IMR-90 (cell line): ENCODE measurements around the gene RPAP2. TPM values are rescaled to one million over a fixed set of nuclear protein-coding genes. Genes with fewer than 3 reads are reported as not detected.
A peak's percentile ranks its signal among the peaks of the same experiment; 100 is the strongest.

ENCODE experiments used
- ATAC-seq: fragments of 200-7000 bp; cut with Tn5 transposase; 2 replicates; pipeline ENCODE4 v1.9.1; 2020; ENCODE audit warnings: low read depth, mild to moderate bottlenecking, moderate library complexity
- BruUV-seq: library from RNA; stranded (reverse); fragments of 400-500 nt; replicated peaks from 2 replicates; lab custom pipeline; 2021; lab: Mats Ljungman, UMichigan
- CTCF ChIA-PET: fragments of 300-600 bp; formaldehyde crosslinking; extraction: SDS; loops from one replicate; lab custom pipeline; 2021; ENCODE audit warnings: antibody characterized with exemption; lab: Yijun Ruan, JAX
- POLR2A ChIA-PET: fragments of 300-600 bp; sonication (Branson Sonifier 250); formaldehyde crosslinking; loops from one replicate; lab custom pipeline; 2022; ENCODE audit warnings: antibody characterized with exemption; ENCODE audit not compliant: unreplicated experiment; lab: Charles Lee
- DNase-seq: peaks from one replicate; pipeline ENCODE4 v3.0.0; 2013
- H2AFZ ChIP-seq: replicated peaks from 2 replicates; pipeline ENCODE3; 2013; ENCODE audit warnings: low read length, mild to moderate bottlenecking; ENCODE audit not compliant: poor library complexity
- H2AK5ac ChIP-seq: 2 replicates; pipeline ENCODE4 v1.6.1; 2013; ENCODE audit warnings: low read depth, low read length, inconsistent platforms
- H2AK9ac ChIP-seq: replicated peaks from 2 replicates; pipeline ENCODE3; 2013; ENCODE audit warnings: mild to moderate bottlenecking, low read depth, low read length, moderate library complexity; ENCODE audit not compliant: poor library complexity
- H2BK120ac ChIP-seq: 2 replicates; pipeline ENCODE4 v1.6.1; 2013; ENCODE audit warnings: low read depth, low read length, inconsistent platforms
- H2BK15ac ChIP-seq: 3 replicates; pipeline ENCODE4 v1.6.1; 2013; ENCODE audit warnings: low read depth, low read length, inconsistent platforms
- H2BK20ac ChIP-seq: 2 replicates; pipeline ENCODE4 v1.6.1; 2013; ENCODE audit warnings: low read depth, mild to moderate bottlenecking, inconsistent platforms, low read length, moderate library complexity
- H2BK5ac ChIP-seq: 2 replicates; pipeline ENCODE4 v1.6.1; 2013; ENCODE audit warnings: mild to moderate bottlenecking, low read depth, low read length, inconsistent platforms; ENCODE audit not compliant: poor library complexity, severe bottlenecking
- H3K14ac ChIP-seq: replicated peaks from 2 replicates; pipeline ENCODE4 v1.6.1; 2013; ENCODE audit warnings: low read depth, low read length, inconsistent platforms
- H3K18ac ChIP-seq: 2 replicates; pipeline ENCODE4 v1.6.1; 2013; ENCODE audit warnings: low read depth, low read length, control low read depth
- H3K23ac ChIP-seq: 2 replicates; pipeline ENCODE4 v1.6.1; 2013; ENCODE audit warnings: low read depth, low read length, inconsistent platforms
- H3K27ac ChIP-seq: 2 replicates; pipeline ENCODE4 v1.5.1; 2013; ENCODE audit warnings: mild to moderate bottlenecking, control low read depth, low read length; ENCODE audit not compliant: insufficient read depth
- H3K27me3 ChIP-seq: 2 replicates; pipeline ENCODE4 v1.6.1; 2013; ENCODE audit warnings: low read length; ENCODE audit not compliant: control insufficient read depth, insufficient read depth
- H3K36me3 ChIP-seq: 2 replicates; pipeline ENCODE4 v1.6.1; 2013; ENCODE audit warnings: low read length, mixed read lengths; ENCODE audit not compliant: control insufficient read depth, insufficient read depth
- H3K4ac ChIP-seq: 2 replicates; pipeline ENCODE4 v1.6.1; 2013; ENCODE audit warnings: low read depth, low read length, inconsistent platforms
- H3K4me1 ChIP-seq: 2 replicates; pipeline ENCODE4 v1.6.1; 2013; ENCODE audit warnings: low read length, mixed read lengths; ENCODE audit not compliant: control insufficient read depth, insufficient read depth
- H3K4me2 ChIP-seq: 2 replicates; pipeline ENCODE4 v1.6.1; 2013; ENCODE audit warnings: low read depth, mild to moderate bottlenecking, control low read depth, low read length, moderate library complexity
- H3K4me3 ChIP-seq: 2 replicates; pipeline ENCODE4 v1.5.1; 2013; ENCODE audit warnings: low read depth, mild to moderate bottlenecking, control low read depth, low read length, moderate library complexity; ENCODE audit not compliant: insufficient read depth
- H3K56ac ChIP-seq: 2 replicates; pipeline ENCODE4 v1.6.1; 2013; ENCODE audit warnings: low read length, inconsistent platforms; ENCODE audit not compliant: insufficient read depth; ENCODE audit errors: extremely low read depth
- H3K79me1 ChIP-seq, 2 experiments: 2 replicates each; pipeline ENCODE4 v1.6.1; 2013; ENCODE audit warnings: low read length in 2 of 2, inconsistent platforms in 1 of 2, low read depth in 1 of 2
- H3K9ac ChIP-seq: 2 replicates; pipeline ENCODE4 v1.6.1; 2013; ENCODE audit warnings: low read depth, low read length, control low read depth
- H3K9me1 ChIP-seq: 2 replicates; pipeline ENCODE4 v1.6.1; 2013; ENCODE audit warnings: low read length, inconsistent platforms; ENCODE audit not compliant: insufficient read depth
- H3K9me3 ChIP-seq: 2 replicates; pipeline ENCODE4 v1.6.1; 2013; ENCODE audit warnings: low read length; ENCODE audit not compliant: control insufficient read depth, insufficient read depth
- H4K20me1 ChIP-seq: 2 replicates; pipeline ENCODE4 v1.6.1; 2013; ENCODE audit warnings: low read length, inconsistent platforms; ENCODE audit not compliant: insufficient read depth
- H4K5ac ChIP-seq: 2 replicates; pipeline ENCODE4 v1.6.1; 2013; ENCODE audit warnings: mild to moderate bottlenecking, low read depth, low read length, control low read depth
- H4K8ac ChIP-seq, 2 experiments: 2 replicates each; pipeline ENCODE4 v1.6.1; 2013; ENCODE audit warnings: low read depth in 2 of 2, low read length in 2 of 2, control low read depth in 1 of 2, inconsistent platforms in 1 of 2
- H4K91ac ChIP-seq: 2 replicates; pipeline ENCODE4 v1.6.1; 2013; ENCODE audit warnings: low read depth, low read length, inconsistent platforms; ENCODE audit not compliant: insufficient read depth
- CEBPB ChIP-seq: IDR thresholded peaks from 2 replicates; pipeline ENCODE4 v1.6.1; 2012; ENCODE audit warnings: low read depth, low read length, improper control_type of control experiment
- CHD1 ChIP-seq: IDR thresholded peaks from 2 replicates; pipeline ENCODE4 v1.6.1; 2012; ENCODE audit warnings: low read depth, low read length, improper control_type of control experiment
- NFE2L2 ChIP-seq: fragments of 150-350 bp; IDR thresholded peaks from 2 replicates; pipeline ENCODE4 v1.6.1; 2016; ENCODE audit warnings: low read depth, mild to moderate bottlenecking, low read length
- RCOR1 ChIP-seq: IDR thresholded peaks from 2 replicates; pipeline ENCODE4 v1.6.1; 2012; ENCODE audit warnings: mild to moderate bottlenecking, low read length, improper control_type of control experiment; ENCODE audit not compliant: insufficient replicate concordance
- SMC3 ChIP-seq: fragments of 150-350 bp; IDR thresholded peaks from 2 replicates; pipeline ENCODE4 v1.6.1; 2016; ENCODE audit warnings: low read depth, mild to moderate bottlenecking, antibody characterized with exemption, low read length, moderate library complexity
- WGBS, 2 experiments: methylation state at CpG; one replicate each; pipeline versions ENCODE4 v1.1.5 to v1.1.7; 2013; ENCODE audit warnings: missing lambda C conversion rate in 2 of 2; ENCODE audit not compliant: insufficient read length in 1 of 2; ENCODE audit errors: extremely low coverage in 2 of 2; 5-methylcytosine and 5-hydroxymethylcytosine counted together
- dilution Hi-C: fragments of 300-500 bp; cut with HindIII; formaldehyde crosslinking; loops from one replicate; pipeline ENCODE4 v1.14.3; 2018; ENCODE audit warnings: low sequenced_read_pairs; ENCODE audit not compliant: unreplicated experiment
- in situ Hi-C: fragments of 300-500 bp; cut with MboI; formaldehyde crosslinking; loops from 3 replicates; pipeline ENCODE4 v1.14.3; 2019; ENCODE audit warnings: low sequenced_read_pairs, inconsistent platforms, mixed read lengths
- intact Hi-C: fragments of 100-400 bp; cut with micrococcal nuclease; formaldehyde crosslinking; loops from 2 replicates; pipeline ENCODE4 v1.10.0; 2022
- polyA plus RNA-seq, 3 experiments: library from polyadenylated mRNA; depleted of rRNA; stranded (reverse); fragments of >200 nt; gene quantifications; 2 replicates each; pipeline ENCODE4 v1.2.3, GENCODE V29; 2012; ENCODE audit warnings: low replicate concordance in 1 of 3
- total RNA-seq: library from RNA; depleted of rRNA; stranded (reverse); fragments of >200 nt; gene quantifications from 2 replicates; pipeline ENCODE4 v1.2.3, GENCODE V29; 2012
- TF ChIP-seq, protein P1 (sequence below): conservative IDR thresholded peaks from 2 replicates; pipeline ENCODE4 v1.5.1; 2012; ENCODE audit warnings: mild to moderate bottlenecking, low read depth, low read length, improper control_type of control experiment
- TF ChIP-seq, protein P2 (sequence below): fragments of 150-350 bp; IDR thresholded peaks from 2 replicates; pipeline ENCODE4 v1.6.1; 2017; ENCODE audit warnings: mild to moderate bottlenecking, antibody characterized with exemption, low read length, low read depth

Gene RPAP2
- total and polyA plus RNA-seq, 2 of the 4 experiments (the other 2 are of a cell fraction), result 7.1 to 13.6 TPM

DNA sequence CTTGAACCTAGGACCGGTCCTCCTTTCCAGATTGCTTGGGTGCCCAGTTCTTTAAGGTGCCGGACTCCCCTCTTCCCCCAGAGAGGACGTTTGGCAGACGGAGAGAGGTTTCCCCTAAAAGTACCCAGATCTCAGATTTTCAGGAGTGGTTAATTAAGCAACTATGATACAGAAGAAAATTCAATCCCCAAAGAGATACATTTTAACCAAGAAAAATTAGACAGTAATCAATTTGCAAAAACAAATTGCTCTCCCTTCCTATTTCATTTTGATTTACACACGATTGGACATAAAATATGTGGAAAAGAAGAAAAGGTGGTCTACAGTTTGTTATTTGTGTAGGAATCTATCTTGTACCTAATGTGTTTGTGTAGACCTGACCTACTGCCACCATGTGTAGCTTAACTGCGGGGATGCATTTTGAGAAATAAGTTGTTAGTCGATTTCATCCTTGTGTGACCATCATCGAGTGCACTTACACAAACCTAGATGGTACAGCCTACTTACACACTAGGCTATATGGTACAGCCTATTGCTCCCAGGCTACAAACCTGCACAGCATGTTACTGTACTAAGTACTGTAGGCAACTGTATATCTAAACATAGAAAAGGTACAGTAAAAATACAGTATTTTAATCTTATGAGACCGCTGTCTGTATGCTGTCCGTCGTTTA, 755 bp downstream of the RPAP2 start:
- peak overlapping the region; percentile 29 for H2BK5ac ChIP-seq
- H3K23ac ChIP-seq, result peak overlapping the region; percentile 86; the same call in 1 of the 2 replicates
- peak overlapping the region; percentile 70 to 91; a peak in 3 of 4 replicates for H4K8ac ChIP-seq
- peaks cover 10% of the 10 kb centered on the region; the same call in 1 of the 2 replicates for H3K36me3 ChIP-seq
- TF ChIP-seq CEBPB, result no peak
- TF ChIP-seq SMC3, result no peak
- TF ChIP-seq RCOR1, result no peak
- TF ChIP-seq, protein P1, sequence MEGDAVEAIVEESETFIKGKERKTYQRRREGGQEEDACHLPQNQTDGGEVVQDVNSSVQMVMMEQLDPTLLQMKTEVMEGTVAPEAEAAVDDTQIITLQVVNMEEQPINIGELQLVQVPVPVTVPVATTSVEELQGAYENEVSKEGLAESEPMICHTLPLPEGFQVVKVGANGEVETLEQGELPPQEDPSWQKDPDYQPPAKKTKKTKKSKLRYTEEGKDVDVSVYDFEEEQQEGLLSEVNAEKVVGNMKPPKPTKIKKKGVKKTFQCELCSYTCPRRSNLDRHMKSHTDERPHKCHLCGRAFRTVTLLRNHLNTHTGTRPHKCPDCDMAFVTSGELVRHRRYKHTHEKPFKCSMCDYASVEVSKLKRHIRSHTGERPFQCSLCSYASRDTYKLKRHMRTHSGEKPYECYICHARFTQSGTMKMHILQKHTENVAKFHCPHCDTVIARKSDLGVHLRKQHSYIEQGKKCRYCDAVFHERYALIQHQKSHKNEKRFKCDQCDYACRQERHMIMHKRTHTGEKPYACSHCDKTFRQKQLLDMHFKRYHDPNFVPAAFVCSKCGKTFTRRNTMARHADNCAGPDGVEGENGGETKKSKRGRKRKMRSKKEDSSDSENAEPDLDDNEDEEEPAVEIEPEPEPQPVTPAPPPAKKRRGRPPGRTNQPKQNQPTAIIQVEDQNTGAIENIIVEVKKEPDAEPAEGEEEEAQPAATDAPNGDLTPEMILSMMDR, result no peak
- TF ChIP-seq, protein P2, sequence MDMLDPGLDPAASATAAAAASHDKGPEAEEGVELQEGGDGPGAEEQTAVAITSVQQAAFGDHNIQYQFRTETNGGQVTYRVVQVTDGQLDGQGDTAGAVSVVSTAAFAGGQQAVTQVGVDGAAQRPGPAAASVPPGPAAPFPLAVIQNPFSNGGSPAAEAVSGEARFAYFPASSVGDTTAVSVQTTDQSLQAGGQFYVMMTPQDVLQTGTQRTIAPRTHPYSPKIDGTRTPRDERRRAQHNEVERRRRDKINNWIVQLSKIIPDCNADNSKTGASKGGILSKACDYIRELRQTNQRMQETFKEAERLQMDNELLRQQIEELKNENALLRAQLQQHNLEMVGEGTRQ, result no peak
- no peak for TF ChIP-seq NFE2L2
- no peak for TF ChIP-seq CHD1
- in situ Hi-C loops, result loop anchor here (10.0 kb wide), 1 partner anchor 785 kb away; no protein-coding TSS in a partner anchor
- CTCF ChIA-PET, result interaction anchor here (0.6 to 1.1 kb wide), 3 partner anchors 29 to 787 kb away, joined by 3 to 8 read pairs (median 4); no protein-coding TSS in a partner anchor
- no peak overlapping the region for H2BK20ac ChIP-seq
- no peaks in the 10 kb centered on the region; the same call in 1 of the 2 replicates for H3K4me1 ChIP-seq
- DNase-seq, result no peak
- no peak for ATAC-seq
- H2AK9ac ChIP-seq, result peak overlapping the region; percentile 37
- H3K9ac ChIP-seq, result peak overlapping the region; percentile 86
- peaks cover 10 to 31% of the 10 kb centered on the region in 2 experiments for H3K79me1 ChIP-seq
- H3K14ac ChIP-seq, result peak overlapping the region; percentile 39
- peak overlapping the region; percentile 90 for H3K4me3 ChIP-seq
- peak overlapping the region; percentile 98 for H2AFZ ChIP-seq
- peak overlapping the region; percentile 60; the same call in 1 of the 2 replicates for H3K4ac ChIP-seq
- no peaks in the 10 kb centered on the region for H3K27me3 ChIP-seq
- peak overlapping the region; percentile 95 for H3K4me2 ChIP-seq
- 0 out of 2 replicates have a peak overlapping the region, but pooled peaks have one; percentile 65 for H3K56ac ChIP-seq
- H3K9me1 ChIP-seq, result no peaks in the 10 kb centered on the region
- intact Hi-C loops, result loop anchor here (5.0 to 10.0 kb wide), 2 partner anchors 797 to 1015 kb away; partner anchors contain the start of gene CDC7
- H3K9me3 ChIP-seq, result no peaks in the 10 kb centered on the region
- TSS peak; percentile 53 for BruUV-seq
- 0 out of 2 replicates have a peak overlapping the region, but pooled peaks have one; percentile 5 for H3K18ac ChIP-seq
- no peak overlapping the region for H2BK120ac ChIP-seq
- H3K27ac ChIP-seq, result peak overlapping the region; percentile 73
- peak overlapping the region; percentile 15; the same call in 1 of the 2 replicates for H2AK5ac ChIP-seq
- no peaks in the 10 kb centered on the region for H4K20me1 ChIP-seq
- H2BK15ac ChIP-seq, result no peak overlapping the region
- POLR2A ChIA-PET, result no interaction called here
- dilution Hi-C loops, result no loop called here
- peak overlapping the region; percentile 19; the same call in 1 of the 2 replicates for H4K5ac ChIP-seq
- WGBS, 2 experiments, result no CpG with 5 or more reads among the region's 11 CpGs
- H4K91ac ChIP-seq, result no peak overlapping the region
